Measurements from ENCODE around the gene CH25H. TPM values are rescaled to one million over a fixed set of nuclear protein-coding genes. Genes with fewer than 3 reads are reported as not detected.
A peak's percentile ranks its signal among the peaks of the same experiment; 100 is the strongest.

The CH25H gene
- total and polyA plus RNA-seq, 3 donors from 2014 or later: 0.25 TPM; not detected in 1

DNA sequence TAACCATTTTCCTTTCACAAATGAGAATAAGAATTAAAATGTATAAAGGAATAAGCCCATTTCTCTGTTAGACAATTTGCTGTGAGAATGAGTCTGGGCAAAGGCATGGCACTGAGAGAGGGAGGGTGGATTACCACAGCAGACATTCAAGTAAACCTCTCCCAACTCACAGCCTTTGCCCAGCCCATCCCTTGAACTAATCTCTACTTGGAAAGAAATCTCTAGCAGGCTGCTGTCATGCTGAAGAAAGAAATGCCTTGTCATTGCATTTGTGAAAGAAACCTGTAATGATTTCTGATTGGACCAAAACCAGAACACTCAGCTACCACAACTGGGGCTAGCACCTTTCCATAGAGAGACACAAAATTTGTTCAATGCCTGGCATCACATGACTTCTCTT is 39.2 kb downstream of the CH25H start:
- TF ChIP-seq POLR2A (IDR thresholded peaks at IDR 0.05): no peak
- TF ChIP-seq, protein P1, sequence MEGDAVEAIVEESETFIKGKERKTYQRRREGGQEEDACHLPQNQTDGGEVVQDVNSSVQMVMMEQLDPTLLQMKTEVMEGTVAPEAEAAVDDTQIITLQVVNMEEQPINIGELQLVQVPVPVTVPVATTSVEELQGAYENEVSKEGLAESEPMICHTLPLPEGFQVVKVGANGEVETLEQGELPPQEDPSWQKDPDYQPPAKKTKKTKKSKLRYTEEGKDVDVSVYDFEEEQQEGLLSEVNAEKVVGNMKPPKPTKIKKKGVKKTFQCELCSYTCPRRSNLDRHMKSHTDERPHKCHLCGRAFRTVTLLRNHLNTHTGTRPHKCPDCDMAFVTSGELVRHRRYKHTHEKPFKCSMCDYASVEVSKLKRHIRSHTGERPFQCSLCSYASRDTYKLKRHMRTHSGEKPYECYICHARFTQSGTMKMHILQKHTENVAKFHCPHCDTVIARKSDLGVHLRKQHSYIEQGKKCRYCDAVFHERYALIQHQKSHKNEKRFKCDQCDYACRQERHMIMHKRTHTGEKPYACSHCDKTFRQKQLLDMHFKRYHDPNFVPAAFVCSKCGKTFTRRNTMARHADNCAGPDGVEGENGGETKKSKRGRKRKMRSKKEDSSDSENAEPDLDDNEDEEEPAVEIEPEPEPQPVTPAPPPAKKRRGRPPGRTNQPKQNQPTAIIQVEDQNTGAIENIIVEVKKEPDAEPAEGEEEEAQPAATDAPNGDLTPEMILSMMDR (IDR thresholded peaks at IDR 0.05): no peak
- intact Hi-C loops (cut with DNase I; ENCODE audit: low total_unique reads): no loop called here
- Histone ChIP-seq H3K27ac (no peak overlapping the region), H3K9me3 (no peaks in the 10 kb centered on the region), H3K4me1 (no peaks in the 10 kb centered on the region), H3K36me3 (ENCODE audit: low read depth, missing control alignments) (no peaks in the 10 kb centered on the region), H3K27me3 (no peaks in the 10 kb centered on the region), H3K4me3 (no peak overlapping the region)
- DNase-seq: no peak

DNA sequence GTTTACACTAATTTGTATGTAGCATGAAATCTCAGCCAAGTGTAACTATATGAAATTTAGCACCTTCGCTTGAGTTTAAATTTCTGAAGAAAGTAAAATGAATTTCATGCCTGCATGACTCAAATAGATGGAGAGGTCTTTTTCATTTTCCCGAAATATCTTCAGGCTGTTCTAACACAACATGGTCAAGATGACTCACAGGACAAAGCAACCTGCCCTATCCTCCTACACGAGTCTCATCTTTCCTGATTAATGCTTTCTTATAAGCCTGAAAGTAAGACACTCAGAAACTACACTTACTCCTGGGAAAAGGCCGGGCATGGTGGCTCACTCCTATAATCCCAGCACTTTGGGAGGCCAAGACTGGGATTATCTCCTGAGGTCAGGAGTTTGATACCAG is 41.2 kb downstream of the CH25H start:
- DNase-seq: no peak
- Histone ChIP-seq H3K4me1 (no peaks in the 10 kb centered on the region), H3K9me3 (no peaks in the 10 kb centered on the region), H3K27ac (no peak overlapping the region), H3K36me3 (ENCODE audit: low read depth, missing control alignments) (no peaks in the 10 kb centered on the region), H3K4me3 (no peak overlapping the region), H3K27me3 (no peaks in the 10 kb centered on the region)
- intact Hi-C loops (cut with DNase I; ENCODE audit: low total_unique reads): no loop called here
- WGBS, 2 donors: 91 to 93% methylated on average over 4 of the region's 4 CpGs
- no peak for TF ChIP-seq POLR2A (IDR thresholded peaks at IDR 0.05)
- TF ChIP-seq, protein P1 (IDR thresholded peaks at IDR 0.05): no peak

- Histone ChIP-seq H3K27ac (no peak overlapping the region), H3K4me1 (no peaks in the 10 kb centered on the region), H3K9me3 (no peaks in the 10 kb centered on the region), H3K36me3 (ENCODE audit: low read depth, missing control alignments) (no peaks in the 10 kb centered on the region), H3K4me3 (no peak overlapping the region), H3K27me3 (no peaks in the 10 kb centered on the region)
- WGBS, 2 donors: 89 to 92% methylated on average over 4 of the region's 4 CpGs
- DNase-seq: no peak
- TF ChIP-seq POLR2A (IDR thresholded peaks at IDR 0.05): no peak
- TF ChIP-seq, protein P1 (IDR thresholded peaks at IDR 0.05): no peak
- intact Hi-C loops (cut with DNase I; ENCODE audit: low total_unique reads): no loop called here
These were observed 42.2 kb downstream of the CH25H start for GRCh38 chr10:89164920-89165319.

DNA sequence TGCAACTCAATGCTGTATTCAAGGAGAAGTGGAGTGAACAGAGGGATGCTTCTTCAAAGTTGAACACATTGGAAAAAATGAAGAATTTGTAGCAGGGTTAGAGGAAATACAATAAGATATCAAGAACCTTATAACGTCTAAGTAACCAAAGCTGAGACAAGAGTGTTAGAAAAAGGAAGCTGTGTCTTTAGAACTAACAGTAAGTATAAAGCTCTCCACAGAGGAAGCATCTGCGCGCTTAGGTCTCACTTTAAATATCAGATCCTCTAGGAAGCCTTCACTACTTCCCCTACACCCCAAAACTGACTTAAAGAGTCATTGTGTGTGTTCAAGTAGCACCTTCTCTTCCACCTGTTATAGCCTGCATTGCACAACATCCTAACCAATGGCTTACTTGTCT is 43.0 kb downstream of the CH25H start:
- TF ChIP-seq, protein P1 (IDR thresholded peaks at IDR 0.05): no peak
- no peak for TF ChIP-seq POLR2A (IDR thresholded peaks at IDR 0.05)
- no peak overlapping the region for H3K4me3 ChIP-seq
- no peaks in the 10 kb centered on the region for H3K27me3 ChIP-seq
- WGBS, 2 donors: 74 to 85% methylated on average over 3 of the region's 3 CpGs
- no peaks in the 10 kb centered on the region for H3K36me3 ChIP-seq (ENCODE audit: low read depth, missing control alignments)
- intact Hi-C loops (cut with DNase I; ENCODE audit: low total_unique reads): no loop called here
- H3K9me3 ChIP-seq: no peaks in the 10 kb centered on the region
- no peak overlapping the region for H3K27ac ChIP-seq
- H3K4me1 ChIP-seq: no peaks in the 10 kb centered on the region
- DNase-seq: peak; percentile 14

GRCh38 chr10:89163265-89163995 is 43.7 kb downstream of the CH25H start:
- 68 to 78% methylated on average over 6 of the region's 6 CpGs for WGBS, 2 donors
- Histone ChIP-seq H3K4me1 (no peaks in the 10 kb centered on the region), H3K9me3 (no peaks in the 10 kb centered on the region), H3K36me3 (ENCODE audit: low read depth, missing control alignments) (no peaks in the 10 kb centered on the region), H3K27ac (no peak overlapping the region), H3K27me3 (no peaks in the 10 kb centered on the region), H3K4me3 (no peak overlapping the region)
- intact Hi-C loops (cut with DNase I; ENCODE audit: low total_unique reads): no loop called here
- TF ChIP-seq, protein P1 (IDR thresholded peaks at IDR 0.05): no peak
- TF ChIP-seq POLR2A (IDR thresholded peaks at IDR 0.05): no peak
- peak; percentile 23 for DNase-seq

All from testis (tissue), 3 donors.